OCI-LY1 (cell line): ENCODE data around the gene FGD3.

ENCODE experiments used
- H2AFZ ChIP-seq: fragments of 200-600 bp; sonication (generic), shearing (Covaris generic); 2 replicates; pipeline ENCODE4 v1.6.0; 2014; ENCODE audit warnings: antibody characterized with exemption, mild to moderate bottlenecking, low read length
- H3F3A ChIP-seq: fragments of 200-600 bp; sonication (generic), shearing (Covaris generic); 2 replicates; pipeline ENCODE4 v1.6.0; 2014; ENCODE audit warnings: mild to moderate bottlenecking, antibody characterized with exemption, low read length, moderate library complexity; ENCODE audit not compliant: insufficient read depth
- H3K27ac ChIP-seq: fragments of 200-600 bp; sonication (generic); 2 replicates; pipeline ENCODE4 v1.5.1; 2014; ENCODE audit warnings: low read length, mixed run types, mild to moderate bottlenecking, low read depth; ENCODE audit not compliant: poor library complexity, severe bottlenecking
- H3K27me3 ChIP-seq: fragments of 200-600 bp; sonication (generic); 2 replicates; pipeline ENCODE4 v1.6.0; 2014; ENCODE audit warnings: antibody characterized with exemption, mild to moderate bottlenecking, low read length, moderate library complexity; ENCODE audit not compliant: insufficient read depth
- H3K36me3 ChIP-seq: fragments of 200-600 bp; sonication (generic); 2 replicates; pipeline ENCODE4 v1.6.1; 2014; ENCODE audit warnings: mild to moderate bottlenecking, antibody characterized with exemption, low read length, moderate library complexity, mixed read lengths; ENCODE audit not compliant: insufficient read depth
- H3K4me1 ChIP-seq: fragments of 200-600 bp; sonication (generic); 2 replicates; pipeline ENCODE4 v1.5.1; 2014; ENCODE audit warnings: mild to moderate bottlenecking, low read length, moderate library complexity; ENCODE audit not compliant: insufficient read depth, severe bottlenecking
- H3K4me2 ChIP-seq: fragments of 200-600 bp; sonication (generic), shearing (Covaris generic); 2 replicates; pipeline ENCODE4 v1.6.1; 2014; ENCODE audit warnings: low read length
- H3K4me3 ChIP-seq: fragments of 200-600 bp; sonication (generic); 2 replicates; pipeline ENCODE4 v1.5.1; 2014; ENCODE audit warnings: low read length, low read depth, mild to moderate bottlenecking, mixed read lengths; ENCODE audit not compliant: poor library complexity, severe bottlenecking
- H3K79me2 ChIP-seq: fragments of 200-600 bp; shearing (Covaris generic); 2 replicates; pipeline ENCODE4 v1.6.1; 2016; ENCODE audit warnings: mixed run types, low read length, mixed read lengths; ENCODE audit not compliant: insufficient read depth
- H3K9ac ChIP-seq: fragments of 200-600 bp; sonication (generic), shearing (Covaris generic); 2 replicates; pipeline ENCODE4 v1.6.1; 2014; ENCODE audit warnings: mild to moderate bottlenecking, low read length, mixed read lengths
- H3K9me2 ChIP-seq: fragments of 200-600 bp; sonication (generic), shearing (Covaris generic); 2 replicates; pipeline ENCODE4 v1.6.1; 2014; ENCODE audit warnings: low read depth, mild to moderate bottlenecking, low read length, mixed read lengths
- H3K9me3 ChIP-seq: fragments of 200-600 bp; shearing (Covaris generic); 2 replicates; pipeline ENCODE4 v1.6.1; 2014; ENCODE audit warnings: low read length, mixed read lengths
- H4K20me1 ChIP-seq: fragments of 200-600 bp; sonication (generic), shearing (Covaris generic); 2 replicates; pipeline ENCODE4 v1.6.0; 2016; ENCODE audit warnings: mild to moderate bottlenecking, low read length; ENCODE audit not compliant: insufficient read depth
- CTCF ChIP-seq: fragments of 200-600 bp; sonication (generic), shearing (Covaris generic); IDR thresholded peaks from 2 replicates; pipeline ENCODE4 v1.5.1; 2017; ENCODE audit warnings: mild to moderate bottlenecking, antibody characterized with exemption, low read length, moderate library complexity, mixed read lengths
- EZH2 ChIP-seq: fragments of 200-600 bp; sonication (generic), shearing (Covaris generic); IDR thresholded peaks from 2 replicates; pipeline ENCODE4 v1.8.0; 2017; ENCODE audit warnings: borderline replicate concordance, mixed run types, mild to moderate bottlenecking, antibody characterized with exemption, low read length, moderate library complexity, mixed read lengths

FGD3 gene

GRCh38 chr9:92917176-92917800 is 30.0 kb upstream of the FGD3 start:
- no peaks in the 10 kb centered on the region for H3F3A ChIP-seq
- H3K9ac ChIP-seq, result no peak overlapping the region
- H3K4me2 ChIP-seq, result no peak overlapping the region
- H3K4me3 ChIP-seq, result no peak overlapping the region
- TF ChIP-seq CTCF, result no peak
- no peak for TF ChIP-seq EZH2
- H3K4me1 ChIP-seq, result no peaks in the 10 kb centered on the region
- H3K27ac ChIP-seq, result no peak overlapping the region
- no peaks in the 10 kb centered on the region for H3K9me2 ChIP-seq
- no peaks in the 10 kb centered on the region for H4K20me1 ChIP-seq
- no peaks in the 10 kb centered on the region for H3K9me3 ChIP-seq
- H3K79me2 ChIP-seq, result no peaks in the 10 kb centered on the region
- H3K36me3 ChIP-seq, result no peaks in the 10 kb centered on the region
- H3K27me3 ChIP-seq, result no peaks in the 10 kb centered on the region
- no peak overlapping the region for H2AFZ ChIP-seq

GRCh38 chr9:92920437-92920836 is 26.9 kb upstream of the FGD3 start:
- H3K9me2 ChIP-seq, result no peaks in the 10 kb centered on the region
- no peaks in the 10 kb centered on the region for H3K27me3 ChIP-seq
- H4K20me1 ChIP-seq, result no peaks in the 10 kb centered on the region
- H3K4me1 ChIP-seq, result no peaks in the 10 kb centered on the region
- no peak overlapping the region for H3K4me2 ChIP-seq
- H3K27ac ChIP-seq, result no peak overlapping the region
- no peaks in the 10 kb centered on the region for H3K36me3 ChIP-seq
- no peak for TF ChIP-seq CTCF
- TF ChIP-seq EZH2, result no peak
- no peaks in the 10 kb centered on the region for H3K9me3 ChIP-seq
- H2AFZ ChIP-seq, result no peak overlapping the region
- no peak overlapping the region for H3K9ac ChIP-seq
- H3K4me3 ChIP-seq, result no peak overlapping the region
- no peaks in the 10 kb centered on the region for H3K79me2 ChIP-seq
- H3F3A ChIP-seq, result no peaks in the 10 kb centered on the region

- no peaks in the 10 kb centered on the region for H3K27me3 ChIP-seq
- no peaks in the 10 kb centered on the region for H3K9me2 ChIP-seq
- H2AFZ ChIP-seq, result no peak overlapping the region
- no peaks in the 10 kb centered on the region for H3F3A ChIP-seq
- no peaks in the 10 kb centered on the region for H3K79me2 ChIP-seq
- no peaks in the 10 kb centered on the region for H4K20me1 ChIP-seq
- H3K4me1 ChIP-seq, result no peaks in the 10 kb centered on the region
- no peaks in the 10 kb centered on the region for H3K36me3 ChIP-seq
- TF ChIP-seq EZH2 (no peak), CTCF (no peak)
- no peak overlapping the region for H3K4me2 ChIP-seq
- H3K9me3 ChIP-seq, result peaks cover 3% of the 10 kb centered on the region; the same call in 1 of the 2 replicates
- H3K4me3 ChIP-seq, result no peak overlapping the region
- H3K9ac ChIP-seq, result no peak overlapping the region
- no peak overlapping the region for H3K27ac ChIP-seq
Measured at GRCh38 chr9:92931606-92932005, 15.7 kb upstream of the FGD3 start.
